ENCODE results near the gene NCKAP1. TPM values are rescaled to one million over a fixed set of nuclear protein-coding genes. Genes with fewer than 3 reads are reported as not detected.

Gene NCKAP1
- total and polyA plus RNA-seq, 2 donors (not counting 3 experiments of a cell fraction or from before 2014, with no cell fraction given), result 49.4 to 130 TPM

DNA sequence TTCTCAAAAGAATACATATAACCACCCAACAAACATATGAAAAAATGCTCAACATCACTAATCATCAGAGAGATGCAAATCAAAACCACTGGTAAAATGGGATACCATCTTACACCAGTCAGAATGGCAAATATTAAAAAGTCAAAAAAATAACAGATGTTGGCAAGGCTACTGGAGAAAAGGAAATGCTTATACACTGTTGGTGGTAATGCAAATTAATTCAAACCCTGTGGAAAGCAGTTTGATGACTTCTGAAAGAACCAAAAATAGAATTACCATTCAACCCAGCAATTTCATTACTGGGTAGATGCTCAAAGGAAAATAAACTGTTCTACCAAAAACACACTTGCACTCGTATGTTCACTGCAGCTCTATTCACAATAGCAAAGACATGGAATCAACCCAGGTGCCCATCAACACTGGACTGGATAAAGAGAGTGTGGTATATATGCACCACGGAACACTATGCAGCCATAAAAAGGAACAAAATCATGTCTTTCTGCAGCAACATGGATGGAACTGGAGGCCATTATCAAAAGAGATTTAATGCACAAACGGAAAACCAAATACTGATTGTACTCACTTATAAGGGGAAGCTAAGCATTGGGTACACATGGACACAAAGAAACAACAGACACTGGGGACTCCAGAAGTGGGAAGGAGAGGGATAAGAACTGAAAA lies 38.8 kb downstream of the NCKAP1 start:
- no peak for DNase-seq (ENCODE audit: low read depth, low spot score)
- dilution Hi-C loops (cut with MboI; ENCODE audit: extremely low pct_ligation_motif_present, low sequenced_read_pairs) (no loop called here), intact Hi-C loops (cut with micrococcal nuclease) (no loop called here)
- H3K36me3 ChIP-seq (ENCODE audit: control insufficient read depth in 2 of 2, extremely low read depth in 1 of 2, insufficient read depth in 2 of 2, low read length in 2 of 2), result peaks cover 6 to 10% of the 10 kb centered on the region in 2 experiments
- no peak overlapping the region for H2AFZ ChIP-seq (ENCODE audit: low read depth, low read length)
- H3K27me3 ChIP-seq (ENCODE audit: control insufficient read depth in 2 of 2, insufficient read depth in 2 of 2, low read length in 2 of 2), result no peaks in the 10 kb centered on the region
- FAIRE-seq, result no peak
- BruUV-seq (replicated peaks), result no TSS peak
- H3K4me3 ChIP-seq (replicated peaks in 1 of 3; ENCODE audit: insufficient read depth in 1 of 3, low read depth in 1 of 3, low read length in 3 of 3), result no peak overlapping the region
- no peak for TF ChIP-seq EZH2 (IDR thresholded peaks at IDR 0.05; ENCODE audit: borderline replicate concordance, low read depth, low read length, severe bottlenecking)
- TF ChIP-seq MYC (IDR thresholded peaks at IDR 0.05; ENCODE audit: low read depth, low read length), result no peak
- TF ChIP-seq FOS (IDR thresholded peaks at IDR 0.05; ENCODE audit: borderline replicate concordance, insufficient read depth, low read length), result no peak
- no peak for TF ChIP-seq GATA2 (IDR thresholded peaks at IDR 0.05; ENCODE audit: insufficient read depth, insufficient read length, low read depth, low read length)
- TF ChIP-seq, protein P1, sequence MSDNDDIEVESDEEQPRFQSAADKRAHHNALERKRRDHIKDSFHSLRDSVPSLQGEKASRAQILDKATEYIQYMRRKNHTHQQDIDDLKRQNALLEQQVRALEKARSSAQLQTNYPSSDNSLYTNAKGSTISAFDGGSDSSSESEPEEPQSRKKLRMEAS (IDR thresholded peaks at IDR 0.05; ENCODE audit: insufficient read depth, insufficient read length), result no peak
- no peak for TF ChIP-seq POLR2A (IDR thresholded peaks at IDR 0.05; ENCODE audit: low read depth, low read length)
- TF ChIP-seq JUN (IDR thresholded peaks at IDR 0.05; ENCODE audit: borderline replicate concordance, insufficient read depth, insufficient read length, low read depth), result no peak
- no peak for TF ChIP-seq POLR2AphosphoS5 (IDR thresholded peaks at IDR 0.05; ENCODE audit: insufficient read depth, low read depth, low read length)
- TF ChIP-seq, protein P2, sequence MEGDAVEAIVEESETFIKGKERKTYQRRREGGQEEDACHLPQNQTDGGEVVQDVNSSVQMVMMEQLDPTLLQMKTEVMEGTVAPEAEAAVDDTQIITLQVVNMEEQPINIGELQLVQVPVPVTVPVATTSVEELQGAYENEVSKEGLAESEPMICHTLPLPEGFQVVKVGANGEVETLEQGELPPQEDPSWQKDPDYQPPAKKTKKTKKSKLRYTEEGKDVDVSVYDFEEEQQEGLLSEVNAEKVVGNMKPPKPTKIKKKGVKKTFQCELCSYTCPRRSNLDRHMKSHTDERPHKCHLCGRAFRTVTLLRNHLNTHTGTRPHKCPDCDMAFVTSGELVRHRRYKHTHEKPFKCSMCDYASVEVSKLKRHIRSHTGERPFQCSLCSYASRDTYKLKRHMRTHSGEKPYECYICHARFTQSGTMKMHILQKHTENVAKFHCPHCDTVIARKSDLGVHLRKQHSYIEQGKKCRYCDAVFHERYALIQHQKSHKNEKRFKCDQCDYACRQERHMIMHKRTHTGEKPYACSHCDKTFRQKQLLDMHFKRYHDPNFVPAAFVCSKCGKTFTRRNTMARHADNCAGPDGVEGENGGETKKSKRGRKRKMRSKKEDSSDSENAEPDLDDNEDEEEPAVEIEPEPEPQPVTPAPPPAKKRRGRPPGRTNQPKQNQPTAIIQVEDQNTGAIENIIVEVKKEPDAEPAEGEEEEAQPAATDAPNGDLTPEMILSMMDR (IDR thresholded peaks at IDR 0.05; ENCODE audit: extremely low read depth in 1 of 2, insufficient read depth in 1 of 2, low read depth in 1 of 2, low read length in 2 of 2), result no peak
- H4K20me1 ChIP-seq (replicated peaks; ENCODE audit: control insufficient read depth, extremely low read depth, insufficient read depth, low read length), result peaks cover 4% of the 10 kb centered on the region
- H3K4me1 ChIP-seq (ENCODE audit: control insufficient read depth, extremely low read depth, insufficient read depth, low read length), result no peaks in the 10 kb centered on the region
- H3K27ac ChIP-seq (ENCODE audit: insufficient read depth, low read depth, low read length), result no peak overlapping the region
- no peak overlapping the region for H3K4me2 ChIP-seq (ENCODE audit: insufficient read depth, low read length)
- ChIA-PET CTCF (interaction anchor here (1.1 to 1.5 kb wide), 3 partner anchors 14 to 237 kb away, joined by 3 to 8 read pairs (median 5); no protein-coding TSS in a partner anchor), POLR2A (no interaction called here)
- peaks cover 43% of the 10 kb centered on the region for H3K79me2 ChIP-seq (ENCODE audit: control insufficient read depth, insufficient read depth, low read length)
- H3K9ac ChIP-seq (replicated peaks; ENCODE audit: extremely low read depth, insufficient read depth, low read length), result no peak overlapping the region
- no peaks in the 10 kb centered on the region for H3K9me3 ChIP-seq (replicated peaks; ENCODE audit: control insufficient read depth, insufficient read depth, low read length)
- H3K9me1 ChIP-seq (replicated peaks; ENCODE audit: control insufficient read depth, extremely low read depth, insufficient read depth, low read length), result no peaks in the 10 kb centered on the region

All from endothelial cell of umbilical vein (primary cell).